ACC112 (cell line): ENCODE data around the gene GDPD3.
A peak's percentile ranks its signal among the peaks of the same experiment; 100 is the strongest.

Experiments
- H2AFZ ChIP-seq: fragments of 200-600 bp; sonication (generic); one replicate; pipeline ENCODE4 v1.6.0; 2017; ENCODE audit warnings: antibody characterized with exemption, low read length; ENCODE audit not compliant: unreplicated experiment
- H3K27ac ChIP-seq: fragments of 200-600 bp; sonication (generic); 2 replicates; pipeline ENCODE4 v1.5.1; 2014; ENCODE audit warnings: low read depth, mild to moderate bottlenecking, antibody characterized with exemption, low read length, moderate library complexity
- H3K27me3 ChIP-seq: fragments of 200-600 bp; sonication (generic); 2 replicates; pipeline ENCODE4 v1.6.1; 2014; ENCODE audit warnings: mild to moderate bottlenecking, antibody characterized with exemption, low read length, moderate library complexity, mixed read lengths; ENCODE audit not compliant: insufficient read depth
- H3K36me3 ChIP-seq: fragments of 200-600 bp; sonication (generic); 2 replicates; pipeline ENCODE4 v1.6.1; 2016; ENCODE audit warnings: mild to moderate bottlenecking, antibody characterized with exemption, low read length, moderate library complexity, mixed read lengths; ENCODE audit not compliant: insufficient read depth
- H3K4me1 ChIP-seq: fragments of 200-600 bp; sonication (generic); one replicate; pipeline ENCODE4 v1.6.1; 2016; ENCODE audit warnings: low read length, mixed read lengths; ENCODE audit not compliant: insufficient read depth, unreplicated experiment, control insufficient read depth
- H3K4me3 ChIP-seq: fragments of 200-600 bp; sonication (generic); 2 replicates; pipeline ENCODE4 v1.5.1; 2014; ENCODE audit warnings: mild to moderate bottlenecking, low read depth, low read length
- H3K79me2 ChIP-seq: fragments of 200-600 bp; sonication (generic); one replicate; pipeline ENCODE4 v1.6.0; 2016; ENCODE audit warnings: low read length; ENCODE audit not compliant: control insufficient read depth, unreplicated experiment, insufficient read depth

GDPD3 gene

DNA sequence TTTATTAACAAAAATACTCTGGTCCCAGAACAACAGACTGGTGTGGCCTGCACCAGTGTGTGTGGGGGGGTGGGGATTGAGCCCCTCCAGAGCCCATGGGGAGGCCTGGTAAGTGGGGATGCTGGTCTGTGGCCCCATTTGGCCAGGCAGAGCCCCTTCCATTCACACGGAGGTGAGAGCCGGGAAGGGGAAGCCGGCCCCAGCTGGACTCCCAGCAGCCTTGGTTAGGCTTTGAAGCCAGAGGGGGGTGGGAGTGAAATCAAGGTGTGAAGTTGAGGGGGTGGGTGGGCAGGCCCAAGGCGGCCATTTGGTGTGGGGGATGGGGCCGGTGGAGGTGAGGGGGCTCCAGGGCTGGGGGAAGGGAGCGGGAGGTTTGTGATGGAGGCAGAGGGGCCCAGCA is 27.5 kb downstream of the GDPD3 start:
- peaks cover 11% of the 10 kb centered on the region; the same call in 1 of the 2 replicates for H3K36me3 ChIP-seq

GRCh38 chr16:30085247-30085646 is 28.1 kb downstream of the GDPD3 start:
- peaks cover 13% of the 10 kb centered on the region; the same call in 1 of the 2 replicates for H3K36me3 ChIP-seq

More for the DNA sequence above, 27.5 kb downstream of the GDPD3 start:
- no peaks in the 10 kb centered on the region for H3K27me3 ChIP-seq
- H3K4me1 ChIP-seq: peaks cover 12% of the 10 kb centered on the region
- H3K27ac ChIP-seq: peak overlapping the region; percentile 56; the same call in 1 of the 2 replicates
- no peak overlapping the region for H3K4me3 ChIP-seq
- H3K79me2 ChIP-seq: peaks cover 5% of the 10 kb centered on the region
- no peak overlapping the region for H2AFZ ChIP-seq

GRCh38 chr16:30084816-30085159 is 28.5 kb downstream of the GDPD3 start:
- Histone ChIP-seq H3K4me3 (no peak overlapping the region), H3K36me3 (peaks cover 14% of the 10 kb centered on the region; the same call in 1 of the 2 replicates), H3K27me3 (no peaks in the 10 kb centered on the region), H3K79me2 (peaks cover 11% of the 10 kb centered on the region), H3K27ac (peak overlapping the region; percentile 56), H2AFZ (no peak overlapping the region), H3K4me1 (peaks cover 3% of the 10 kb centered on the region)

More at GRCh38 chr16:30085247-30085646, 28.1 kb downstream of the GDPD3 start:
- peaks cover 8% of the 10 kb centered on the region for H3K4me1 ChIP-seq
- no peaks in the 10 kb centered on the region for H3K27me3 ChIP-seq
- peaks cover 9% of the 10 kb centered on the region for H3K79me2 ChIP-seq
- peak overlapping the region; percentile 56 for H3K27ac ChIP-seq
- H3K4me3 ChIP-seq: no peak overlapping the region
- H2AFZ ChIP-seq: no peak overlapping the region

GRCh38 chr16:30084096-30084815 is 29.1 kb downstream of the GDPD3 start:
- Histone ChIP-seq H3K4me1 (no peaks in the 10 kb centered on the region), H3K79me2 (peaks cover 17% of the 10 kb centered on the region), H3K36me3 (peaks cover 16% of the 10 kb centered on the region; the same call in 1 of the 2 replicates), H3K27ac (no peak overlapping the region), H2AFZ (no peak overlapping the region), H3K4me3 (no peak overlapping the region), H3K27me3 (no peaks in the 10 kb centered on the region)

DNA sequence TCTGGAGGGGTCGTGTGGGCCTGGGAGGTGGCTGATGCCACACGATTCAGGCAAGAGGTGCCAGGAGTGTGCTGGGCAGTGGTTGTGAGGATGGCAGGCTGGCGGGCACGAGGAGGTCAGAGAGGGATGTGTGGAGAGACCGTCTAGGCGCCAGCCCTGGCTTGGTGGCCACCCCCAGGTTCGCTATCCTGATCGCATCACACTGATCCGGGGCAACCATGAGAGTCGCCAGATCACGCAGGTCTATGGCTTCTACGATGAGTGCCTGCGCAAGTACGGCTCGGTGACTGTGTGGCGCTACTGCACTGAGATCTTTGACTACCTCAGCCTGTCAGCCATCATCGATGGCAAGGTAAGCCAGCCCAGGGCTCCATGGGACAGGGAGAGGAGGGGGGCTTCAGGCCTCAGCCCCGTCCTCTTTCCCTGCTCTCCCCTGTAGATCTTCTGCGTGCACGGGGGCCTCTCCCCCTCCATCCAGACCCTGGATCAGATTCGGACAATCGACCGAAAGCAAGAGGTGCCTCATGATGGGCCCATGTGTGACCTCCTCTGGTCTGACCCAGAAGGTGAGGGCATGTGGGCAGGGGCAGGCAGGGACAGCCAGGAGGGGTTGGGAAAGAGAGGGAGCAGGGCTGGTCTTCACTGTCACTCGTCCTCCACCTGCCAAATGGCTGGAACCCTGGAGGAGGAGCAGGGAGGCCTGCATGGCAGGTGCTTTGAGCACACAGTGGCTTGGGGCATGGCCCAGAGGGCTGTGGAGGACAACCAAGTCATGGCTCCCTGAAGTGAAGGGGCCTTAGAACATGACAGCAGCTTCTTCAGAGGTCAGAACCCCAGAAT is 29.9 kb downstream of the GDPD3 start:
- H3K27me3 ChIP-seq: no peaks in the 10 kb centered on the region
- H3K27ac ChIP-seq: no peak overlapping the region
- no peaks in the 10 kb centered on the region for H3K4me1 ChIP-seq
- peaks cover 25% of the 10 kb centered on the region for H3K79me2 ChIP-seq
- H3K36me3 ChIP-seq: peaks cover 21% of the 10 kb centered on the region; the same call in 1 of the 2 replicates
- no peak overlapping the region for H2AFZ ChIP-seq
- no peak overlapping the region for H3K4me3 ChIP-seq

DNA sequence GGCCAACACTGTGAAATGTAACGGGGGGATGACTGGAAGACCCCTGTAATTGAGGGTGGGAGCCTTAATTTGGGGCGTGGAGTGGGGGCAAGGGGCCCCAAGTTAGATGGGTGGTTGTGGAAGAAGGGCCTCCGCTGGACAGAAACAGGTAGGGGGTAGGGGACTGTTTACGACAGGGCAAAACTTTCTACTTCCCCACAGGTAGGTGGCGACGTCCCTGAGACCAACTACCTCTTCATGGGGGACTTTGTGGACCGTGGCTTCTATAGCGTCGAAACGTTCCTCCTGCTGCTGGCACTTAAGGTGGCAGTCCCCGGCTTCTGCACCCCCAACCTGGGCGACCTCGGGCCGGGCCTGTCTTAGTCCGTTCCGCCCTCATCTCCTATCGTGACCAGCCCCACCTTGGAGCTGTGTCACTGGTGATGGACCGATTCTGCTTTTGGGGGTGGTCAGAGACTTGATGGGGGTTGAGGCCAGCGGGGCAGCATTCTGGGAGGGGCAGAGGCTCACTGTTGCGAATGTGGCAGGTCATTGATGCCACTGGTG is 30.7 kb downstream of the GDPD3 start:
- peaks cover 23% of the 10 kb centered on the region; the same call in 1 of the 2 replicates for H3K36me3 ChIP-seq
- H3K4me3 ChIP-seq: no peak overlapping the region
- H3K27me3 ChIP-seq: no peaks in the 10 kb centered on the region
- peaks cover 33% of the 10 kb centered on the region for H3K79me2 ChIP-seq
- H2AFZ ChIP-seq: no peak overlapping the region
- peaks cover 7% of the 10 kb centered on the region for H3K4me1 ChIP-seq
- H3K27ac ChIP-seq: no peak overlapping the region

DNA sequence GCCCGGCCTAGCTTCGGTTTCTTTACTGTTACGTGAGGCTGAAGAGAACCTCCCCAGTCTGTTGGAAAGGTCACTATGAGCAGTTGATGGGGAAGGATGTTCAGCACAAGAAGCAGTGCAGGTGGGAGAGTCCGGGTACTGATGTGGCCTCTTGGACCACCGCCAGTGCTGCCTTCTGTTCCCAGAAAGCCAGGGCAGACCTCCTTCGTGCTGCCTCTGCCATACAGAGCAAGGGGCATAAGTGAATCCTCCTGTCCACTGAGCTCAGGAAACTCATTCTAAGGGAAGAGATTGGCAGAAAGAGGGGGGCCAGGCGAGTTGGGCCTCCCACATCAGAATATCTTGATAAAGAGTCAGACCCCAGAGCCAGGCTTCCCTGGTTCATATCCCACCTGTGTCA is 33.9 kb downstream of the GDPD3 start:
- peaks cover 16% of the 10 kb centered on the region for H3K4me1 ChIP-seq
- H3K27ac ChIP-seq: no peak overlapping the region
- no peaks in the 10 kb centered on the region for H3K27me3 ChIP-seq
- H3K79me2 ChIP-seq: peaks cover 51% of the 10 kb centered on the region
- no peak overlapping the region for H2AFZ ChIP-seq
- H3K36me3 ChIP-seq: peaks cover 16% of the 10 kb centered on the region; the same call in 1 of the 2 replicates
- no peak overlapping the region for H3K4me3 ChIP-seq

DNA sequence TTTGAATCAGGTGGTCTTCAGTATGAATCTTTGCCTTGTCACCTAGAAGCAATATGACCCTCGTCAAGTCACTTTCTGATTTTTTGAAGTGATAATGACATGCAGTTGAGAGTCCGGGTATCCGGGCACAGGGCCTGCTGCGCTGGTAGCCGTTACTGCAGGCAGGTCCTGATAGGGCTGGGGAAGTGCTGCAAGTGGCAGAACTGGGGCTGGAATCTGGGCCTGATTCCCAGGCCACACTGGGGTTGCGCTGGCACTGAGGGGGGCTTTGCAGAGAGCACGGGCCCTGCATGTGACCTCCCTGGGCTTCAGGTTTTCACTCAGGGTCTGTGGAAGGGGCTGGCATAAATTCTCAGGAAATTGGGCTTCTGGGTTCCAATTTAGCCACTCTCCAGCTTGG is 34.6 kb downstream of the GDPD3 start:
- H3K79me2 ChIP-seq: peaks cover 51% of the 10 kb centered on the region
- peaks cover 16% of the 10 kb centered on the region; the same call in 1 of the 2 replicates for H3K36me3 ChIP-seq
- peaks cover 16% of the 10 kb centered on the region for H3K4me1 ChIP-seq
- no peaks in the 10 kb centered on the region for H3K27me3 ChIP-seq
- H3K4me3 ChIP-seq: no peak overlapping the region; the same call in 1 of the 2 replicates
- no peak overlapping the region for H3K27ac ChIP-seq
- H2AFZ ChIP-seq: no peak overlapping the region

DNA sequence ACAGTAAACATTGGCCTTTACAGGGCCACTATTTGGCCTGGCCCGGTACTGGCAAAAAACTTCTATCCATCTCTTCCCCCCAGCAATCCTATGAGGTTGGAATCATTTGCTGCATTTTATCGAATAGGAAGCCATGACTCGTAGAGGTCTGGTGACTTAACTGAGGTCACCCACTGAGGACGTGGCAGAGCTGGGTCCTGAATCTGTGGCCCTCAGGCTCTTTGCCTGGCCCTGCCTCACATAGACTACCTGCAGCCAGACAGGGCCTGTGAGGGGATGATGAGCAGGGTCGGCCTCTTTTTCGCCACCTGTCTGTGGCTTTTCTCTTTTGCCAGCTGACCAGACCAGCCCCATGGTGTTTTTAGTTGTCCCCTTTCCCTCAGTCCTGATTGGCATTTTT is 35.7 kb downstream of the GDPD3 start:
- H3K4me1 ChIP-seq: peaks cover 16% of the 10 kb centered on the region
- no peaks in the 10 kb centered on the region for H3K27me3 ChIP-seq
- no peak overlapping the region for H2AFZ ChIP-seq
- peak overlapping the region; percentile 92 for H3K4me3 ChIP-seq
- peaks cover 16% of the 10 kb centered on the region; the same call in 1 of the 2 replicates for H3K36me3 ChIP-seq
- H3K79me2 ChIP-seq: peaks cover 51% of the 10 kb centered on the region
- H3K27ac ChIP-seq: peak overlapping the region; percentile 74

GRCh38 chr16:30076276-30076791 is 37.0 kb downstream of the GDPD3 start:
- peaks cover 28% of the 10 kb centered on the region for H3K36me3 ChIP-seq
- no peak overlapping the region for H2AFZ ChIP-seq
- H3K27ac ChIP-seq: peak overlapping the region; percentile 74
- H3K4me1 ChIP-seq: peaks cover 16% of the 10 kb centered on the region
- peak overlapping the region; percentile 92 for H3K4me3 ChIP-seq
- H3K27me3 ChIP-seq: no peaks in the 10 kb centered on the region
- H3K79me2 ChIP-seq: peaks cover 55% of the 10 kb centered on the region
